PC-3 (cell line): Measurements from ENCODE around the gene SIGLEC6. TPM values are rescaled to one million over a fixed set of nuclear protein-coding genes. Genes with fewer than 3 reads are reported as not detected.

Experiments used
- ATAC-seq: fragments of 200-7000 bp; cut with Tn5 transposase; 2 replicates; pipeline ENCODE4 v1.9.1; 2020; ENCODE audit warnings: mild to moderate bottlenecking, moderate library complexity
- BruUV-seq: library from RNA; stranded (reverse); fragments of 400-500 nt; replicated peaks from 2 replicates; lab custom pipeline; 2021; lab: Mats Ljungman, UMichigan
- CTCF ChIA-PET: fragments of 300-600 bp; sonication (Branson Sonifier 250); formaldehyde crosslinking; loops from one replicate; lab custom pipeline; 2022; ENCODE audit warnings: antibody characterized with exemption; lab: Charles Lee
- POLR2A ChIA-PET: fragments of 300-600 bp; sonication (Branson Sonifier 250); formaldehyde crosslinking; loops from one replicate; lab custom pipeline; 2022; ENCODE audit warnings: antibody characterized with exemption; ENCODE audit not compliant: unreplicated experiment; lab: Charles Lee
- DNase-seq: peaks from one replicate; pipeline ENCODE4 v3.0.0-alpha.2; 2015
- H2AFZ ChIP-seq: fragments of 300-600 bp; sonication (generic); 2 replicates; pipeline ENCODE4 v1.6.0; 2016; ENCODE audit warnings: antibody characterized with exemption, low read length
- H3F3A ChIP-seq: fragments of 300-600 bp; sonication (generic); one replicate; pipeline ENCODE4 v1.6.0; 2017; ENCODE audit warnings: antibody characterized with exemption, low read length, control low read depth, mild to moderate bottlenecking; ENCODE audit not compliant: unreplicated experiment
- H3K27ac ChIP-seq: fragments of 300-600 bp; sonication (generic); 2 replicates; pipeline ENCODE4 v1.5.1; 2016; ENCODE audit warnings: mild to moderate bottlenecking, low read length
- H3K27me3 ChIP-seq: fragments of 300-600 bp; sonication (generic); 2 replicates; pipeline ENCODE4 v1.6.1; 2016; ENCODE audit warnings: low read length, mixed read lengths
- H3K36me3 ChIP-seq: fragments of 300-600 bp; sonication (generic); 2 replicates; pipeline ENCODE4 v1.6.1; 2016; ENCODE audit warnings: low read depth, mixed run types, low read length, mixed read lengths
- H3K4me1 ChIP-seq: fragments of 300-600 bp; sonication (generic); 2 replicates; pipeline ENCODE4 v1.5.1; 2016; ENCODE audit warnings: low read length; ENCODE audit not compliant: insufficient read depth
- H3K4me2 ChIP-seq: fragments of 300-600 bp; sonication (generic); 2 replicates; pipeline ENCODE4 v1.6.0; 2016; ENCODE audit warnings: low read length
- H3K4me3 ChIP-seq: fragments of 300-600 bp; sonication (generic); 2 replicates; pipeline ENCODE4 v1.5.1; 2016; ENCODE audit warnings: mild to moderate bottlenecking, low read length, mixed read lengths
- H3K79me2 ChIP-seq: fragments of 300-600 bp; sonication (generic); 2 replicates; pipeline ENCODE4 v1.6.1; 2017; ENCODE audit warnings: low read length, mixed read lengths
- H3K9ac ChIP-seq: fragments of 300-600 bp; sonication (generic); 2 replicates; pipeline ENCODE4 v1.6.0; 2016; ENCODE audit warnings: mild to moderate bottlenecking, low read length
- H3K9me2 ChIP-seq: fragments of 300-600 bp; sonication (generic); replicated peaks from 2 replicates; pipeline ENCODE4 v1.6.1; 2016; ENCODE audit warnings: mixed run types, low read length, mixed read lengths
- H3K9me3 ChIP-seq: fragments of 300-600 bp; sonication (generic); 2 replicates; pipeline ENCODE4 v1.6.1; 2016; ENCODE audit warnings: low read length, mixed read lengths
- H4K20me1 ChIP-seq: fragments of 300-600 bp; sonication (generic); 2 replicates; pipeline ENCODE4 v1.6.1; 2016; ENCODE audit warnings: low read length, mixed read lengths
- CTCF ChIP-seq: fragments of 300-600 bp; sonication (generic); conservative IDR thresholded peaks from 2 replicates; pipeline ENCODE4 v1.5.1; 2017; ENCODE audit warnings: antibody characterized with exemption, low read depth, mild to moderate bottlenecking, low read length
- EZH2 ChIP-seq: fragments of 300-600 bp; sonication (generic); IDR thresholded peaks from one replicate; pipeline ENCODE4 v1.6.1; 2017; ENCODE audit warnings: antibody characterized with exemption, mild to moderate bottlenecking, low read length; ENCODE audit not compliant: unreplicated experiment
- EZH2phosphoT487 ChIP-seq: fragments of 300-600 bp; sonication (generic); IDR thresholded peaks from 2 replicates; pipeline ENCODE4 v1.6.1; 2018; ENCODE audit warnings: mild to moderate bottlenecking, antibody characterized with exemption, low read length, borderline replicate concordance
- intact Hi-C: fragments of 100-400 bp; cut with micrococcal nuclease; formaldehyde crosslinking; loops from 2 replicates; pipeline ENCODE4 v1.9.0; 2023
- total RNA-seq: library from RNA; depleted of rRNA; stranded (reverse); fragments of >200 nt; gene quantifications from 2 replicates; pipeline ENCODE4 v1.2.3, GENCODE V29; 2014

SIGLEC6 gene
- total RNA-seq, 1 experiment from 2014 or later = not detected

- TF ChIP-seq EZH2phosphoT487 = no peak
- no peak for TF ChIP-seq EZH2
- TF ChIP-seq CTCF = peak; percentile 96
- ChIA-PET POLR2A (no interaction called here), CTCF (interaction anchor here (0.9 to 1.0 kb wide), 2 partner anchors 184 to 188 kb away, joined by 4 to 6 read pairs; no protein-coding TSS in a partner anchor)
- H3K36me3 ChIP-seq = no peaks in the 10 kb centered on the region
- no peak overlapping the region for H3K4me3 ChIP-seq
- H3K9me3 ChIP-seq = no peaks in the 10 kb centered on the region
- no peaks in the 10 kb centered on the region for H4K20me1 ChIP-seq
- H3K79me2 ChIP-seq = no peaks in the 10 kb centered on the region
- peaks cover 27% of the 10 kb centered on the region for H3K4me1 ChIP-seq
- no peak overlapping the region for H3K27ac ChIP-seq
- no peak overlapping the region for H3K9ac ChIP-seq
- H3K27me3 ChIP-seq = no peaks in the 10 kb centered on the region
- H2AFZ ChIP-seq = no peak overlapping the region
- intact Hi-C loops = loop anchor here (1.0 kb wide), 2 partner anchors 42 to 184 kb away; no protein-coding TSS in a partner anchor
- DNase-seq (peak; percentile 93), ATAC-seq (peak; percentile 61)
- no peaks in the 10 kb centered on the region for H3K9me2 ChIP-seq
- no TSS peak for BruUV-seq
- no peak overlapping the region for H3K4me2 ChIP-seq
- peaks cover 6% of the 10 kb centered on the region for H3F3A ChIP-seq
Observed at GRCh38 chr19:51473009-51473707, 58.3 kb downstream of the SIGLEC6 start.

- Histone ChIP-seq H3K79me2 (no peaks in the 10 kb centered on the region), H3K36me3 (no peaks in the 10 kb centered on the region), H3K9ac (no peak overlapping the region), H3K9me3 (no peaks in the 10 kb centered on the region), H3K4me3 (no peak overlapping the region), H3K9me2 (no peaks in the 10 kb centered on the region), H4K20me1 (no peaks in the 10 kb centered on the region), H3K27ac (no peak overlapping the region), H2AFZ (no peak overlapping the region), H3K4me1 (peaks cover 27% of the 10 kb centered on the region), H3K27me3 (peaks cover under 1% of the 10 kb centered on the region; the same call in 1 of the 2 replicates), H3F3A (peaks cover 6% of the 10 kb centered on the region), H3K4me2 (no peak overlapping the region)
- DNase-seq (no peak), ATAC-seq (no peak)
- BruUV-seq = no TSS peak
- no peak for TF ChIP-seq EZH2phosphoT487
- TF ChIP-seq CTCF = no peak
- TF ChIP-seq EZH2 = no peak
- ChIA-PET CTCF (interaction anchor here (0.6 to 1.0 kb wide), 2 partner anchors 184 to 188 kb away, joined by 3 to 6 read pairs; no protein-coding TSS in a partner anchor), POLR2A (no interaction called here)
- intact Hi-C loops = loop anchor here (1.0 kb wide), 2 partner anchors 43 to 185 kb away; no protein-coding TSS in a partner anchor
Observed at GRCh38 chr19:51472607-51473006, 58.9 kb downstream of the SIGLEC6 start.
